Measurements from ENCODE around the gene TRPV2.

TRPV2 gene

DNA sequence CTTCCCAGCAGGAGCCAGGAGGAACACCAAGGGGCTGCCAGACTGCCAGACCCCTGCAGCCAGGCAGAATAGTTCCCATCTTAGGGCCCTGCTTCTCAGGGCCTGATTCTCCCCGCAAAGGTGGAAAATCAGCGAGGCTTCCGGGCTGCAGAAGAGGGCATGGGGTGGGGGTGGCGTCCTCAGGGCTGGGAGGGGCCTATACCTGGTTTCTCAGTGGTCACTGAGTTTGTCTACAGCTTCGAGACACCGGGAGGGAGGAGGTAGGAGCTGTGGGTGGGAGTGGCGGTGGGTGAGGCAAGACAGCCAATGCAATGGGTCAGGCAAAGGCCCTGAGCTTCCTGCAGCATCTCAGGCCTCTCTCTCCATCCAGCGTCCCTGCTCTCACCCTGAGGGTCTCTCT is 62.3 kb downstream of the TRPV2 start:
- no peak overlapping the region for H3K27ac ChIP-seq
- no peak for TF ChIP-seq ZFX (IDR thresholded peaks at IDR 0.05)
- TF ChIP-seq, protein P1, sequence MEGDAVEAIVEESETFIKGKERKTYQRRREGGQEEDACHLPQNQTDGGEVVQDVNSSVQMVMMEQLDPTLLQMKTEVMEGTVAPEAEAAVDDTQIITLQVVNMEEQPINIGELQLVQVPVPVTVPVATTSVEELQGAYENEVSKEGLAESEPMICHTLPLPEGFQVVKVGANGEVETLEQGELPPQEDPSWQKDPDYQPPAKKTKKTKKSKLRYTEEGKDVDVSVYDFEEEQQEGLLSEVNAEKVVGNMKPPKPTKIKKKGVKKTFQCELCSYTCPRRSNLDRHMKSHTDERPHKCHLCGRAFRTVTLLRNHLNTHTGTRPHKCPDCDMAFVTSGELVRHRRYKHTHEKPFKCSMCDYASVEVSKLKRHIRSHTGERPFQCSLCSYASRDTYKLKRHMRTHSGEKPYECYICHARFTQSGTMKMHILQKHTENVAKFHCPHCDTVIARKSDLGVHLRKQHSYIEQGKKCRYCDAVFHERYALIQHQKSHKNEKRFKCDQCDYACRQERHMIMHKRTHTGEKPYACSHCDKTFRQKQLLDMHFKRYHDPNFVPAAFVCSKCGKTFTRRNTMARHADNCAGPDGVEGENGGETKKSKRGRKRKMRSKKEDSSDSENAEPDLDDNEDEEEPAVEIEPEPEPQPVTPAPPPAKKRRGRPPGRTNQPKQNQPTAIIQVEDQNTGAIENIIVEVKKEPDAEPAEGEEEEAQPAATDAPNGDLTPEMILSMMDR (conservative IDR thresholded peaks at IDR 0.05) = no peak

DNA sequence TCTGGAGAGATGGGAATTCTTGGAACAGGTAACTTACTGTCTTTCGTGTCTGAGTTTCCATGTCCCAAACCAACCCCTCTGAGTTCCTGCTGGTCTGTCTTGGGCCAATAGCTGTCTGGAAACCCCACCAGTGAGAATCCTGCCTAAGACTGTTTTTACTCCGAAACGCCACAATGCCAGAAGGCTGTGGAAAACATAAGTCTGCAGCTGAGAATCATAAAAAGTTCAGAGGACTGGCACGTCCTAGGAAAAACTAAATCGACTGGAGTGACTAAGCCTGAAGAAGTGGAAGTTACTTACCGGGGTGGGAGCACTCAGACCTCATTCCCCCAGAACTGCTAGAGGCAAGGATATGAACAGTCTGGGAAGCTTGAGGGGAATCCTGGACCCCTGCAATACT is 63.3 kb downstream of the TRPV2 start:
- TF ChIP-seq, protein P1 (conservative IDR thresholded peaks at IDR 0.05) = no peak
- TF ChIP-seq ZFX (IDR thresholded peaks at IDR 0.05) = no peak
- no peak overlapping the region for H3K27ac ChIP-seq

DNA sequence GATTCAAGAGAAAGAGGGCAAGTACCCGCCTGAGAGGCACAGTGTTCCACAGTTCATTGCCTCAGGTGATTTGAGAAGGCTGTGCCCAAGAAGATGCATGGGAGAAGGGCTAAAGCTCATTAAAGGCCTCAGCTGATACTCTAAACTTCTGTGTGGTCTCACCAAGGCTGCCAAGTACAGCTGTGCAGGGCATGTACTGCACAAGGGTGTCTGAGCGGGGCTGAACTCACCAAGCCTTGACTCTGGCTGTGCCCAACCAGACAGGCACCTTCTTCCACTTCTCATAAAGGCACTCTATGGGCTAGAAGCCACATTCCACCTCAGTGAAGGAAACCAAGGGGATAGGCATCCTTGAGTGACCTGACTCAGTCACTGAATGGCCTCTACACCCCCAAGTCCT is 63.9 kb downstream of the TRPV2 start:
- TF ChIP-seq ZFX (IDR thresholded peaks at IDR 0.05) = no peak
- TF ChIP-seq, protein P1 (conservative IDR thresholded peaks at IDR 0.05) = no peak

DNA sequence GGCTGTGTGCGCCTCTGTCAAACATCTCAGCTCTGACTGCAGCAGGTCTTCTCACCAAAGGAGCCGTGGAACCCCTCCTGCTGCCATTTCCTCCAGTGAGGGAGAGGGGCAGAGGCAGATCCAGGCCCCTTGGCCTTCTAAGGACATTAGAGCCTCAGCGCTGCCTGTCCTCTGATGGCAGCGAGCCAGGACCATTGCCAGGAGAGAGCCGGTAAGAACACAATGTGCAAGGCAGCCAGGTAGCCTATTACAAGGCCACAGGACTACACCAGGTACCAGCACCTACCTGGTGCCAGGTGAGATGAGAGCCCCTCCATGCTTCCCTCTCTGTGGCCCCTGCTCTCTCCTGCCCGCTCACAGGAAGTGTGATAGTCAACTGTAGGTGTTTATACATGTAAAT is 65.6 kb downstream of the TRPV2 start:
- TF ChIP-seq, protein P1 (conservative IDR thresholded peaks at IDR 0.05) = no peak
- TF ChIP-seq ZFX (IDR thresholded peaks at IDR 0.05) = no peak

More for the DNA sequence above, 63.9 kb downstream of the TRPV2 start:
- no peak overlapping the region for H3K27ac ChIP-seq

DNA sequence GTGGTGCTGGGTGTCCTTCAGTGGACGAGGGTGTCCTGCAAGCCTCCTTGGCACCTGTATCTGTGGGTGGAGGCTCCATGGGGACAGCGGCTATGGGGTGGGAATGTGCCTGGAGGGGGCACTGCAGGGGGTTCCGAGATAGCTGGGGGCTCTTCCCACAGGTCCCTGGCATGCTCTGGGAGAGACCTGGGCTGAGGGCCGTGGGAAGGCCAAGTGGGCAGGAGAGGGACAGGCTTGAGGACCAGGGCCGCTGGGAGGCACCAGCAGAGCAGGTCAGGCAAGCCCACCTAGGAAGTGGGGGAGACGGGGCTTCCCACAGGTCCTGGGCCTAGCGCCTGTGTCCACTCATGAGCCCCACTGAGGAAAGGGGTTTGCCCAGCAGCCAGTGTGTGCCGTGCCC is 66.9 kb downstream of the TRPV2 start:
- no peak overlapping the region for H3K27ac ChIP-seq
- TF ChIP-seq, protein P1 (conservative IDR thresholded peaks at IDR 0.05) = no peak
- no peak for TF ChIP-seq ZFX (IDR thresholded peaks at IDR 0.05)

More for the DNA sequence above, 65.6 kb downstream of the TRPV2 start:
- H3K27ac ChIP-seq = no peak overlapping the region

DNA sequence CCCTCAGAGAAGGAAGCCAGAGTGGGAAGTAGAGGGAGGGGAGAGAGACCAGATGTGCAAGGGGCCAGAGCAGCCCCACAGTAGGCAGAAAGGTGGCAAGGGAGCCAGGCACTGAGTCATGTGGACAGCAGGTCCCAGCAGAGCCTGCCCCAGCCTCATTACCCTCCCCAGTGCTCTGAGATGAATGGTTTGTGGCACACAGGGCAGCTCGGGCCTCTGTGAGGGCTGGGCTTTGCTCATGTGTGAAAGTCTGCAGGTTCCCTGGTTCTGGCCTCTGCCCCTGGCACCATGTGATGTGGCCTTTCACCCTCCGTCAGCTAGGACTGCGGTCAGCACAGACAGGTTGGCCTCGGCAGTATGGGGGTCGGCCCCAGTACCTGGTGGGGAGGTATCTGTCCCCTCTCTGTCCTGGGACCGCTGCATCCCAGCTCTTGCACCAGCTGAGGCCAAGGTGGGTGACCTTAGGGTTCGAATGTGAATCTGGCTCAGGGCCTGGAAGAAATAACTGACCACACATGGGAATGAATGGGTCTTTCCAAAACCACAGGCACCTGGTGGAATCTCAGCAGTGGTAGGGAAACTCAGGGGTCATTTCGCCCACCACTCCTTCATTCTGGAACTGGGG is 67.8 kb downstream of the TRPV2 start:
- H3K27ac ChIP-seq = no peak overlapping the region
- TF ChIP-seq, protein P1 (conservative IDR thresholded peaks at IDR 0.05) = no peak
- no peak for TF ChIP-seq ZFX (IDR thresholded peaks at IDR 0.05)

DNA sequence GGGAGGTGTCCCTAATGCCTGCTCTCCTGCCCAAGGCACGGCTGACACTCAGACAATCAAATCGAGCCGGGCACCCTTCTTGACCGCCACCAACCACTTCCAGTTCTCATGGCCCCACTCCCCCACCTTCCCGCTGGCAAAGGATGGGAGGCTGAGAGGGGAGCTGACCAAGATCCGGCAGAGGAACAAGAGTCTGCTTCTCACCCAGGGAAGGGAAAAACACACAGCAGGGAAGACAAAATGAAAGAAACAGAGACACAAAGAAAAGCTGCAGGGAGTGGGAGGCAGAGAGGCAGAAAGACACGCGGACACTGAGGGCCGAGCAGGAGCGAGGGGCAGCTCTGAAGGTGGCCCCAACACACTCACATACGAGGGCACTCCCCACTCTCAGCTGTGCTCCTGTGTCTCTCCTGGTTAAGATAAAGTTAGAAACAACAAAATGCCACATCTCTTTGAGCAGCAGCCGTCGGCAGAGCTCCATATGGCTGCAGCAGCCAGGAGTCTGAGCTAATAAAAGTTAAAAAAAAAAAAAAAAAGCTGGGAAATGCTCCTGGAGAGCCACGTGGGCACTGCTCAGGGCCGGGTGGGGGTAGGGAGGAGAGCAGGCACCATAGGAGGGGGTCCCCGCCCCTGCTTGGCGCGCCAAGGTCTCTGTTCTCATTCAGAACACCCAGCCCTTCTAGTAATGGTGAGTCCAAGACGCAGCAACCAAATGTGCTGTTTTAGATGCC is 69.2 kb downstream of the TRPV2 start:
- peak overlapping the region; percentile 12; the same call in 1 of the 2 replicates for H3K27ac ChIP-seq

More for the DNA sequence above, 69.2 kb downstream of the TRPV2 start:
- TF ChIP-seq, protein P1 (conservative IDR thresholded peaks at IDR 0.05) = no peak

Measured in C4-2B (cell line).